Fibroblast of skin of left biceps (primary cell): ENCODE measurements around the gene ANXA2R.
"Not testable (repeated sequence)": the region's sequence is repeated elsewhere in the genome, so short reads cannot be mapped to it uniquely, and the experiment has no call there.

Experiments used
- DNase-seq, 2 experiments: peaks; one replicate each; pipeline ENCODE4 v3.0.0-alpha.2; 2013; ENCODE audit warnings: low read depth in 2 of 2

Gene ANXA2R

DNA sequence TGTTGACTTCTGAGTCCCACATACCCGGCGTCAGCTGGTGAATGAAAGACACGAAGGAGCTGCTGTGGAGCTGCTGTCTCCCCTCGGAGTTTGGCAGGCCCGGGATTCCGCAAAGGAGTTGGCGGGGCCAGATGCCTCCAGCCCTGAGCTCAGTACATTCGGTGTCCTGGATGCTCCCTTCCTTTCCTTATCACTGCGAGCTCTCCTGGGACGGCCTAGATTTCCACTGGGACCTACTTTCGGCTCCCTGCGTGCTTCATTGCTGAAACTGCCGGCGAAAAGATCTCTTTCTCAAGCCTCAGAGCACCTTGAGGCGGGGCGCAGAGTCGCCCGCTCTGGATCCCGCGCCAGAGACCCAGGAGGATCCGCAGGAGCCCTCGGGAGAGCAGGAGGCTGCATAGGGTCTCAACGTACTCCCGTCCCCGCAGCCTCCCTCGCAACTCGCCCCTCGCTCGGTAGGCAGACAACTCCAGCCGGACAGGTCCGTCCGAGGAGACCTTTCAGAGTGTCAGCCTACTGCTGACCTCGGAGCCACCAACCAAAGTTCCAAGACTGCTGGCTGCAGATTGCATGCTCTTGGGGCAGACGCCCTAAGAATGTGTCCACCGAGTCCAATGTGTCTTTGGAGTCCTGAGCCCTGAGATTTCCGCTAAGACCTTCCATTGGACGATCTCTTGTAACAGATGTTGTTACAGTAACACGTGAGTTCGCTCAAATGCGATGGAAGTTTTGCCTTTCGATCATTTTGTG lies 6.1 kb downstream of the ANXA2R start:
- DNase-seq = no peak

DNA sequence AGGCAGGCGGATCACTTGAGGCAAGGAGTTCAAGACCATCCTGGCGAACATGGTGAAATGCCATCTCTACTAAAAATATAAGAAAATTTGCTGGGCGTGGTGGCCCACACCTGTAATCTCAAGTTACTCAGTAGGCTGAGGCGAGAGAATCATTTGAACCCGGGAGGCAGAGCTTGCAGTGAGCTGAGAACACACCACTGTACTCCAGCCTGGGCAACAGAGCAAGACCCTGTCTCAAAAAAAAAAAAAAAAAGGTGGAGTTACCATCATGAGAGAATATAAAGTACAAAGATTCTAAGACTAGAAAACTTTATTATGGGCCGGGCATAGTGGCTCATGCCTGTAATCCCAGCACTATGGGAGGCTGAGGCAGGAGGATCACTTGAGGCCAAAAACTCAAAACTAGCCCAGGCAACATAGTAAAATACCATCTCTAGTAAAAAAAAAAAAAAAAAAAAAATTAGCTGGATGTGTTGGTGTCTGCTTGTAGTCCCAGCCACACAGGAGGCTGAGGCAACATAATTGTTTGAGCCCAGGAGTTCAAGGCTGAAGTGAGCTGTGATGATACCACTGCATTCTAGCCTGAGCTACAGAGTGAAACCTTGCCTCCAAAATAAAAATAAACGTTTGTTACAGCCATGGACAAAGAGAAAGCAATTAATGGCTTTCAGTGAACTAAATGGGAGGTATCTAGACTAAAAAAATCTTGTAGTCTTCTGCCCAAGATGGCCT lies 12.9 kb downstream of the ANXA2R start:
- no peak for DNase-seq

DNA sequence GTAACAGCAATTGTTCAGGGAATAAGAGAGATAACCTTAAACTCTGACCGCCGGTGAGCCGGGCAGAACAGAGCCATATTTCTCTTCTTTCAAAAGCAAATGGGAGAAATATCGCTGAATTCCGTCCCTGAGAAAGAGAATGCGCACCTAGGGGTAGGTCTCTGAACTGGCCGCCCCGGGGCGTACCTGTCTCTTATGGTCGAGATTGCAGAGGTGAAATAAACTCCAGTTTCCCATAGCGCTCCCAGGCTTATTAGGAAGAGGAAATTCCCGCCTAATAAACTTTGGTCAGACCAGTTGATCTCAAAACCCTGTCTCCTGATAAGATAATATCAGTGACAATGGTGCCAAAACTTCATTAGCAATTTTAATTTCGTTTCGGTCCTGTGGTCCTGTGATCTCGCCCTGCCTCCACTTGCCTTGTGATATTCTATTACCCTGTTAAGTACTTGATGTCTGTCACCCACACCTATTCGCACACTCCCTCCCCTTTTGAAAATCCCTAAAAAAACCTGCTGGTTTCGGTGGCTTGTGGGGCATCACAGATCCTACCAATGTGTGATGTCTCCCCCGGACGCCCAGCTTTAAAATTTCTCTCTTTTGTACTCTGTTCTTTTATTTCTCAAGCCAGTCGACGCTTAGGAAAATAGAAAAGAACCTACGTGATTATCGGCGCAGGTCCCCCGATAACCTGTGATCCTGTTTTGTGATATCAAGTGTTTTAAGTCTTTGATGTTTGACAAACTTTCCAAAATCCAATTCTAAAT lies 14.8 kb downstream of the ANXA2R start:
- DNase-seq = not testable (repeated sequence)

DNA sequence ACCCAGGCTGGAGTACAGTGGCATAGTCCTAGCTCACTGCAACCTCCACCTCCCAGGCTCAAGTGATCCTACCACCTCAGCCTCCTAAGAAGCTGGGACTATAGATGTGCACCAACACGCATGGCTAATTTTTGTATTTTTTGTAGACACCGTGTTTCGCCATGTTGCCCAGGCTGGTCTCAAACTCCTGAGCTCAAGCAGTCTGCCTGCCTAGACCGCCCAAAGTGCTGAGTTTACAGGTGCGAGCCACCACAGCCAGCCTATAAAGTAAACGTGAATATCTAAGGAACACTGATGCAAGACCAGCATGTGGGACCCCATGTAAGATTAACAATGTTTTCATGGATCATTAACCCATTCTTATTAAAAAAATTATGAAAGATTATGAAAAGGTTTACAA lies 15.9 kb downstream of the ANXA2R start:
- DNase-seq = no peak

DNA sequence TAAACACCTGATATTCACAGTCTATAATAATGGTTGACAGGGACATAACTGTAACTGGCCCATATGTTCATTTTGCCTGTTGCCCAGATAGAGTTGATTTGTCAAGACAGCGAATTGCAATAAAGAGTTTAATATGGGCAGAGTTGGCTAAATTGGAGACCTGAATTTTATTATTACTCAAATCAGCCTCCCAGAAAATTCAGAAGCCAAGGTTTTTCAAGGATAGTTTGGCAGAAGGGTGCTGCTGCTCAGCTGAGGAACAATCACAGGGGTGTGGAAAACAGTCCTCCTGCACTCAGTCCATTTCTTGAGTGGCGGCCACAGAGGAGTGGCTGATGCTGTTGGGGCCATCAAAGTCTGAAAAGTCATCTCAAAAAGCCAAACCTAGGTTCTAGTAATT lies 19.0 kb downstream of the ANXA2R start:
- no peak for DNase-seq

DNA sequence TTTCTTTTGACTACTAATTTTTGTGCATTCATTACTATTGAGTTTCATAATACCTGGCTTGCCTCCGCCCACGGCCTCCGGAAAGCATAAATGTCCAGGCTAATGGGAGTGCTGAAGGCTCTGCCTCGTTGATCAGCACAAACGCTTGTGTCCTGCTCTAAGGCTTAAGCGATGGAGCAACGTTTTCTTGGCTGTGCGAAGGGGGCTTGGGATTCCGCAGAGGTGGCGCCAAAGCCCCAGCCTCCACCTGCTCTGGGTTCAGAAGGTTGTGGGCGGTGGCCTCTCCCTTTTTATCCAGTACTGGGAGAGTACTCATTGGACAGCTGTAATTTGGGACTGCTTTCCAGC lies 19.7 kb downstream of the ANXA2R start:
- DNase-seq = no peak

DNA sequence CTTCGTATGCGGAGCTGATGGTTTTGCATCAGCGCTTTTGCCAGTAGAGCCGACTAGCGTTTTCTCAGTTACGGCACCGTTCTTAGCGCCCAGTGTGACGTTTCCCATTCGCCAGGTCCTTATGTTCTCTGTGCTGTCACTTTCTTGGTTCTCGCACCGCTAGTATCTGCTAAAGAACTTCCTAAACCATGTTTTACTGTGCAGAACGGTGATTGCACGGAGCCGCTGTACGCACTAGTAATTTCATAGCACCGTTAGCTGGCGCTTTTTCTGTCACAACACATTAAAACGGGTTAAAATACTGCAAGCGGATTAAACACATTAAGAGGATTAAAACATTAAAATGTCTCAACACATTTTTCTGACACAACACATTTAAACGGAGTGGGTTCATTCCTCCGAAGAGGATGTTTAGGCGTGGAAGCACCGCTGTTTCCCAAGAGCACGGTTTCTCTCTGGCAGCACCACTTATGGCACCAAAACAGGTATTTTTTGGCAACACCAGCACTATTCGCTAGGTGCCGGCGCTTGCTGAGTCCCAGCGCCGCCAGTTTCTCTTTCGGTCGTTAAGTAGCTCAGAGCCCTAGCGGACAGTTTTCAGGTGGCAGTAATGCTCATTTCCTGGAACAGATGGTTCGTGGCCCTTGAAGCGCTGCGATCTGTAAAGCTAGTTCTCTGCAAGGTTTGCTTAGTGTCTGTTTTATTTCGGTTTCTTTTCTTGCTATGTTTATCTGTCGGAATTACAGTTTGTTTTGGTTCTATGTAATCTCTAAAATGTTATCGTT lies 20.3 kb downstream of the ANXA2R start:
- no peak for DNase-seq

DNA sequence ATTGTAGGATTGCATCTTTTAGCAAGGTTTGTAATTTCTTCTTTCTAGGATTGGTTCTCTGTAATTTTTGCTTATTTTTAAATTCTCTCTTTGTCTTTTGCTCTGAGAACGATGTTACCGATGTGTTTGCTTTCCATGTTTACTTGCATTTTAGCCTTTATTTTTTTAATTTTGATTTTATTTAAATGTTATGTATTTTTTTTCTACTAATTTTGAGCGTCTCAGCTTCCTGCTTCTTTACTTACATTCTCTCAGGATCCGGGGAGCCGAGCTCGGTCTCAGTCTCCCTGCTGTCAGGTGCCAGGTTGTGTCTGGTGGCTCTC lies 20.9 kb downstream of the ANXA2R start:
- no peak for DNase-seq

DNA sequence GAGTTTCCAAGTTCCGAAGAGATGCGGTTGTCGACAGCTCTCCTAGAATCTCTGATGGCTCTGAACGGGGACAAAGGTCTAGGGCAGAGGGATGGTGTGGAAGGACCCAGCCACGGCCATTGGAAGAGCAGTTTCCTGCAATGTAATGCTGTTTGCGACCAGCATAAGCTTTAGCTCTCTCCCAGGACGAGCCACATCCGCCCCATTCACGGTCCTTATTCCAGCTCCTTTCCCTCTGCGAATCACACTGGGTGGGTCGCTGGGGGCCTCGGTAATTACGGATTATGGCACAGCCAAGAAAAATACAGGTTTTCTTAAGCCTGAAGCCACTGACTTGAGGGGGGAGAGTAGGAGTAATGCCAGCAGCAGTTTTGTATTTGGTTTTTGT lies 22.7 kb downstream of the ANXA2R start:
- DNase-seq = no peak

DNA sequence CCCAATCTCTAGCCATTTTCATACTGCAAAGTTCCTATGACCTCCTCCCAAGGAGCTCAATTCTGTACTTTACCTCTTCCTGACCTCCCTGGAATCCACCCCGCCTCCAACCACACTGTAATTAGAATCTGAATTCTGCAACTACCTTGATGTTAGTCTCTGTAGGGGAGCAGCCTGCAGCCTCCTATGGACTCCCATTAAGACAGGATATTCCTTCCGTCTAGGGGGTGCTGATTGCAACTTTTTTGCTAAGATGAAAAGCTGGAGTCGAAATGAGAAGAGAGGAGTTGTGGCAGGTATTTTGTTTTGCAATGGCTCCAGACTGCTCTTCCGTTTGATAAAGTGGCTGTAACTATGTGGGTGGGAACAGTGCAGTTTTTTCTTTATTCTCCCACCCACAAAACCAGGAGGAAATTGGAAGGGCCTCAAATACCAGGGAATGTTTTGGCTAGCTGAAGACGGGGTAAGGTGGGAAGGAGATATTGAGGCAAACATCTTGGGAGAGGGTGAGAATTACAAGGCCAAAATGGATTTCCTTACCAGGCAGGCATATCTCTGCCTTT lies 23.8 kb downstream of the ANXA2R start:
- DNase-seq = no peak

DNA sequence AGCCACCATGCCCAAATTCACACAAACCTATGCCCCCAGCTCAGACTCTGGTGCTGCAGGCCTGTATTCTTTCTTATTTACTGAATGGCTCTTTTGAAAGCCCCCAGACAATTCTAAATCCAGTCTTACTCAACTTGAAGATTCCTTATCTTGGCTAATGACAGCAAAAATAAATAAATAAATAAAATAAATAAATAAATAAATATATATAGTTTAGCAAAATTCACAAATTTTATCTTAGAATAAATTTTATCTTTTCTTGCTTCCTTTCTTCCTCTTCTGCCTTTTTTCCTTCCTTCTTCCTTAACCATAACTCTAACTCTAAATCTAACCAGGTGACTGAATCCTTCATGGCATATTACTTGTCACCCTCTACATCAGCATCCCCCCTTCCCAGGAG lies 25.6 kb downstream of the ANXA2R start:
- DNase-seq = no peak

DNA sequence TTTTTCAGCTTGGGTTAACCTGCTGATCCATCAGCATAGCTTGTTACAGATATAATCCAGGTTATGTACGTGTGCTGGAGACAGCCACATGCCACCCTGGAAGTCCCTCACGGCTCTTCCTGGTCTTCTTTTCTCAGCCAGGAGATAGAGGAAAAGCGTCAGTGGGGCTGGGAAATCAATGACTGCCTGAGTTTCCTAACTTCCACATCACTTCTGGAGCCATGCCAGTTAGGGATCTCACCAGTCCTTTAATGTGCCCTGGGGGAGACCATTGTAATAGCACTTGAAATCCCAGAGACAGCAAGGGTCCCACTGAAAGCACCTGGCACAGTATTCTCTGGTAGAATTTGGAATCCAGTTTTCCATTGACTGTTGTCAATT lies 29.2 kb downstream of the ANXA2R start:
- no peak for DNase-seq

DNA sequence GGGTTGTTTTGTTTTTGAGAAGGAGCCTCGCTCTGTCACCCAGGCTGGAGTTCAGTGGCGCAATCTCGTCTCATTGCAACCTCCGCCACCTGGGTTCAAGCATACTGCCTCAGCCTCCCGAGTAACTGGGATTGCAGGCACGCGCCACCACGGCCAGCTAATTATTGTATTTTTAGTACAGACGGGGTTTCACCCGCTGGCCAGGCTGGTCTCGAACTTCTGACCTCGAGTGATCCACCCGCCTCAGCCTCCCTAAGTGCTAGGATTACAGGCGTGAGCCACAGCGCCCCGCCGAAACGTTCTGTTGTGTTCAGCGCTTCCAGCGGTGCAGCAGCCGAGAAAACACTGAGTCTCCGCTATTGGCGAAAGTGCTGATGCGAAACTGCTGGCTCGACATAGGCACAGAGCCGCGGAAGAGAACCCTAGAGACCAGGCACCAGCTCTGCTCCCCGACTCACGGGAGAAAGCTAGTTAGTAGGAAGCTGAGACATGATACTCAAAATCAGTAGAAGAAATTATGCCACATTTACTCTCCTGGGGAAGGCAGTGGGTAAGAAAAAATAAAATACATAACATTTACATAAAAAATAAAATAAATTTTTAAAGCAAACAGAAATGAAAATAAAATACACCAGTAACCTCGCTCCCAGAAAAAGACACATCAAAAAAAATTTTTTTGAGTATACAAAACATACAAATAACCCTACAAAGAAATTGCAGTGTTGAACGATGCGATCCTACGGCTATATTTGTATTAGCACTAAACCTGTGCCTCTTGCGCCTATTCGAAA lies 31.6 kb downstream of the ANXA2R start:
- DNase-seq = peak; percentile 87 to 89

DNA sequence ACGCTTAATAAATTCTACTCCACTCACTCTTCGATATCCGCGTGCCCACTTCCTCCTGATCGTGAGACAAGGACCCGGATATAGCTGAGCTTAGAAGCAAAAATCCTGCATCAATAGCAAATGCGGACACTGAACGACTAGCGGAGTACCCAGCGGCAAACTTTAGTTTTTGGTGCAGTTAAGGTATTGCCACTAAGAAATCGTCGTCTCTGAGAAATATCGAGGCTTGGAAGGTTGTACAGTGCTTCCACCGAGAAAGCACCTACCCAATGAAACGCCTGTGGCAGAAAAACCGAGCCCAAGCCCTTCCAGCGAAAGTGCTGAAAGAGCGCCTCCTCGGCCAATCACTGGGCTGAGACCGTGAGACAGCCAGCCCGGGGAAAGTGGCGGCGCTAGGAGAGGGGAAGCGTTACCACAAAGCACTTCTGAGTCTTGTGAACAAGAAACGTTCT lies 32.2 kb downstream of the ANXA2R start:
- no peak for DNase-seq

DNA sequence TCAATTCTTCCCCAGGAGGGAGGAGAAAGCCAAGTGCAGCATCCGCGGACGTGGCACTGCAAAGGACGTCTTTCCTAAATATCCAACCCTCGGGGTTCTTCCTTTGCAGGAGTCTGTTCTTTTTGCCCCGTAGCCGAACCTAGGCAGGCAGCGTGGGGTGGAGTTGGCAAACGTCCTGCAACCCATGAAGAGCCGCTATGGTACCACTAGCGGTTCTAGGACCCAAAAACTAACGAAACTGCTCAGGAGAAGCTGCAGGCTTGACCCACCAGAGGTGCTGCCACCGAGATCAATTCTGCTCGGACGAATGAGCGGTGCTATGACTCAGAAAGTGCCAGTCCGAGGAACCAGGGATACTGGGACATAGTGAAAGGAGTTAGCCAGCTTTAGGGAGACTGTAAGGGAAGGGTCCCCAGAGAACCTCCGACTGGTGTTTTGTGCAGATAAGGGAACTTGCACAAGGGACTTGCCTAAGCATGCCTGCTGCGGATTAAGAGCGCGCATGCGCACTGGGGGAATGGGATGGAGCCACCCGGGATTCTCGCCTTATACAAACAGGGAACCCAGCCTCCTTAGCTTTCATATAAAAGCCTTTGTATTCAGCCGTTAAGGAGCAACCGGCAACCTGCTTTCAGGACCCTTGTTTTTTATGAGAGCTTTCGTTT lies 32.7 kb downstream of the ANXA2R start:
- DNase-seq = peak; percentile 80 to 81

DNA sequence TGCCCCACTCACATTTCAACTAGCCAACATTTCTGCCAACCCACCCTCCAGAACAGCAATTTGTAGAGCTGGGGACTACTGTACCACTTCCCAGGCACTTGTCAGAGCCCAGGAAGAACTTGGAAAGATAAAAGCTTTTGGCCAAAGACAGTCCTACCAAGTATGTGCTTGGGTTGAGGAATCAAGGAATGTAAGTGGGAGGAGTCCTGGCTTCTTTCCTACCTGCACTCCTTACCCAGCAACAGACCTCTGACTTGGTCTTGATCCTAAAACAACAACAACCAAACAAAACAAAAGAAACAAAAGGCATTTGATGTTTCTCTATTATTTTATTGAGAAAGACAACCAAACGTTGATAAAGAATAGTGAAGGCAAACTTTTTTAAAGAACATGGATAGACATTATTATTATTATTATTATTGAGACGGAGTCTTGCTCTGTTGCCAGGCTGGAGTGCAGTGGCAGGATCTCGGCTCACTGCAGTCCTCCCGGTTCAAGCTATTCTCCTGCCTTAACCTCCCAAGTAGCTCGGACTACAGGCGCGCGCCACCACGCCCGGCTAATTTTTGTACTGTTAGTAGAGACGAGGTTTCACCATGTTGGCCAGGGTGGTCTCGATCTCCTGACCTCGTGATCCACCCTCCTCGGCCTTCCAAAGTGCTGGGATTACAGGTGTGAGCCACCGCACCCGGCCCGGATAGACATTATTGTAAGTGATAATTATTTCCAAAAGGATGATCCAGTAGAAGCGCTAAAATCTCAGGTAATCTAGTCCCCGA lies 33.5 kb downstream of the ANXA2R start:
- DNase-seq = no peak

DNA sequence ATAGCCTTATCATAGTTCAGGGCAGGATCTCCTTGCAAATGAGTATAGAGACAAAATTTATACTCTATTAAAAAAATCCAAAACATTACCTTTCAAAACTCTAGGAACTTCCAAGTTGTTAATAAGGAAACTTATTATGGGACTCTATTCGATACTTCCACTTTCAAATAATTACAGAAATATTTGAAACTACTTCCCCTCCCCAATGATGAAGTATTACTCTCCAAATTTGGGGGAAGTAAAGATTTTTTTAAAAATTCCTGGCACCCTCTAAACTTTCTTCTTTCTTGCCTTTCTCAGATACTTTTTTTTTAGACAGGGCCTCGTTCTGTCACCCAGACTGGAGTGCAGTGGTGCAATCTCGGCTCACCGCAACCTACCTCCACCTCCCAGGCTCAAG lies 35.1 kb downstream of the ANXA2R start:
- DNase-seq = no peak

DNA sequence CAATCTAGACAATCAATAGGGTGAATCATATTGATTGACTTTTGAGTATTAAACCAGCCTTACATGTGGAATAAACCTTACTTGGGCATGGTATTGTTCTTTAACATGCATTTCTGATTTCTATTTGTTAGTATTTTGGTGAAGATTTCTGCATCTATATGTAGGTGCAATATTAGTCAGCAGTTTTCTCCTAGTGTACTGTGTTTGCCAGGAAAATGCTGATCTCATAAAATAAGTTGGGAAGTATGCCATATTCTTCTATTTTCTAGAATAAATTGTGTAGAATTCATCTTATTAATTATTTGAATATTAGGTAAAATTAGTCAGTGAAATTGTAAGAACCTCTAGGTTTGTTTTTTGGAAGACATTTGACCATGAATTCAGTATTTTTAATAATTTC lies 38.4 kb downstream of the ANXA2R start:
- DNase-seq = no peak

DNA sequence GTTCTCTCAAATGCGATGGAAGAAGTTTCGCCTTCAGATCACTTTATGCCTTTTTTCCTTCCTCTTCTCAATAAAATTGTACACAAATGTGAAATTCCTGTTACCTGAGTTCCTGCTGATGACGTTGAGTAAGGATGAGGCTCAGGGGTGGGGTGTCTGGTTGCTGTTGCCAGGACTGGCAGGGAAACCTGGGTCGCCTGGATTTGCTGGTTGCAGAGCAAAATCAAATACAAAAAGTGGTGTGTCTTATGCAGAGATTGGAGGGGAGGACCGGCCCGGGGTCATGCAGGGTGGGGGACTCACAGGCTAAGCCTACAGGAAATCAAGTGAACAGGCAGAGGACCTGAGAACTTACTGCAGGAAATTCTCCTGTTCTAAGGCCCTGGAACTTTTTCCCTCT lies 39.2 kb downstream of the ANXA2R start:
- no peak for DNase-seq
